ENCODE results near the gene U2AF2.
A peak's percentile ranks its signal among the peaks of the same experiment; 100 is the strongest.

The U2AF2 gene

GRCh38 chr19:55653651-55654322 is 1.0 kb upstream of the U2AF2 start:
- Histone ChIP-seq H3K4me1 (ENCODE audit: control insufficient read depth, insufficient read depth, low read length) (peaks cover 11% of the 10 kb centered on the region), H3K9me3 (ENCODE audit: control insufficient read depth, insufficient read depth, low read depth, low read length) (no peaks in the 10 kb centered on the region), H3K36me3 (ENCODE audit: control insufficient read depth in 2 of 2, insufficient read depth in 1 of 2, low read length in 2 of 2) (peaks cover 3 to 53% of the 10 kb centered on the region in 2 experiments; a peak in 2 of 3 replicates), H3K27ac (ENCODE audit: extremely low read depth, low read depth, low read length) (peak overlapping the region; percentile 100), H3K4me3 (ENCODE audit: low read depth, low read length) (peak overlapping the region; percentile 55)
- POLR2A ChIA-PET, result interaction anchor here (0.6 to 2.5 kb wide), 23 partner anchors 8 to 1204 kb away, joined by 3 to 36 read pairs (median 6); partner anchors contain the start of genes EPN1, FIZ1, ISOC2 and KMT5C
- CTCF ChIA-PET, result interaction anchor here (0.6 to 3.4 kb wide), 31 partner anchors 8 to 1990 kb away, joined by 3 to 34 read pairs (median 4); partner anchors contain the start of gene ZNF784
- TF ChIP-seq, protein P1, sequence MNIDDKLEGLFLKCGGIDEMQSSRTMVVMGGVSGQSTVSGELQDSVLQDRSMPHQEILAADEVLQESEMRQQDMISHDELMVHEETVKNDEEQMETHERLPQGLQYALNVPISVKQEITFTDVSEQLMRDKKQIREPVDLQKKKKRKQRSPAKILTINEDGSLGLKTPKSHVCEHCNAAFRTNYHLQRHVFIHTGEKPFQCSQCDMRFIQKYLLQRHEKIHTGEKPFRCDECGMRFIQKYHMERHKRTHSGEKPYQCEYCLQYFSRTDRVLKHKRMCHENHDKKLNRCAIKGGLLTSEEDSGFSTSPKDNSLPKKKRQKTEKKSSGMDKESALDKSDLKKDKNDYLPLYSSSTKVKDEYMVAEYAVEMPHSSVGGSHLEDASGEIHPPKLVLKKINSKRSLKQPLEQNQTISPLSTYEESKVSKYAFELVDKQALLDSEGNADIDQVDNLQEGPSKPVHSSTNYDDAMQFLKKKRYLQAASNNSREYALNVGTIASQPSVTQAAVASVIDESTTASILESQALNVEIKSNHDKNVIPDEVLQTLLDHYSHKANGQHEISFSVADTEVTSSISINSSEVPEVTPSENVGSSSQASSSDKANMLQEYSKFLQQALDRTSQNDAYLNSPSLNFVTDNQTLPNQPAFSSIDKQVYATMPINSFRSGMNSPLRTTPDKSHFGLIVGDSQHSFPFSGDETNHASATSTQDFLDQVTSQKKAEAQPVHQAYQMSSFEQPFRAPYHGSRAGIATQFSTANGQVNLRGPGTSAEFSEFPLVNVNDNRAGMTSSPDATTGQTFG (tag by site-specific recombination; IDR thresholded peaks at IDR 0.05; ENCODE audit: borderline replicate concordance), result no peak
- TF ChIP-seq SP7 (tag by site-specific recombination; IDR thresholded peaks at IDR 0.05), result peak; percentile 79
- 0 out of 2 replicates have a peak, but pooled peaks have one; percentile 29 for TF ChIP-seq HOXC10 (CRISPR knock-in tag; IDR thresholded peaks at IDR 0.05)
- TF ChIP-seq SETDB1 (IDR thresholded peaks at IDR 0.05; ENCODE audit: insufficient read length, low read length), result no peak
- TF ChIP-seq ZNF404 (tag by site-specific recombination; IDR thresholded peaks at IDR 0.05), result no peak
- TF ChIP-seq, protein P2, sequence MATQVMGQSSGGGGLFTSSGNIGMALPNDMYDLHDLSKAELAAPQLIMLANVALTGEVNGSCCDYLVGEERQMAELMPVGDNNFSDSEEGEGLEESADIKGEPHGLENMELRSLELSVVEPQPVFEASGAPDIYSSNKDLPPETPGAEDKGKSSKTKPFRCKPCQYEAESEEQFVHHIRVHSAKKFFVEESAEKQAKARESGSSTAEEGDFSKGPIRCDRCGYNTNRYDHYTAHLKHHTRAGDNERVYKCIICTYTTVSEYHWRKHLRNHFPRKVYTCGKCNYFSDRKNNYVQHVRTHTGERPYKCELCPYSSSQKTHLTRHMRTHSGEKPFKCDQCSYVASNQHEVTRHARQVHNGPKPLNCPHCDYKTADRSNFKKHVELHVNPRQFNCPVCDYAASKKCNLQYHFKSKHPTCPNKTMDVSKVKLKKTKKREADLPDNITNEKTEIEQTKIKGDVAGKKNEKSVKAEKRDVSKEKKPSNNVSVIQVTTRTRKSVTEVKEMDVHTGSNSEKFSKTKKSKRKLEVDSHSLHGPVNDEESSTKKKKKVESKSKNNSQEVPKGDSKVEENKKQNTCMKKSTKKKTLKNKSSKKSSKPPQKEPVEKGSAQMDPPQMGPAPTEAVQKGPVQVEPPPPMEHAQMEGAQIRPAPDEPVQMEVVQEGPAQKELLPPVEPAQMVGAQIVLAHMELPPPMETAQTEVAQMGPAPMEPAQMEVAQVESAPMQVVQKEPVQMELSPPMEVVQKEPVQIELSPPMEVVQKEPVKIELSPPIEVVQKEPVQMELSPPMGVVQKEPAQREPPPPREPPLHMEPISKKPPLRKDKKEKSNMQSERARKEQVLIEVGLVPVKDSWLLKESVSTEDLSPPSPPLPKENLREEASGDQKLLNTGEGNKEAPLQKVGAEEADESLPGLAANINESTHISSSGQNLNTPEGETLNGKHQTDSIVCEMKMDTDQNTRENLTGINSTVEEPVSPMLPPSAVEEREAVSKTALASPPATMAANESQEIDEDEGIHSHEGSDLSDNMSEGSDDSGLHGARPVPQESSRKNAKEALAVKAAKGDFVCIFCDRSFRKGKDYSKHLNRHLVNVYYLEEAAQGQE (tag by site-specific recombination; IDR thresholded peaks at IDR 0.05), result no peak
- no peak for TF ChIP-seq ZNF555 (tag by site-specific recombination; conservative IDR thresholded peaks at IDR 0.05)
- no peak for TF ChIP-seq ZNF133 (tag by site-specific recombination; IDR thresholded peaks at IDR 0.05)
- no peak for TF ChIP-seq ZNF121 (tag by site-specific recombination; IDR thresholded peaks at IDR 0.05)
- peak; percentile 78 for TF ChIP-seq ZNF501 (tag by site-specific recombination; IDR thresholded peaks at IDR 0.05)
- TF ChIP-seq, protein P3, sequence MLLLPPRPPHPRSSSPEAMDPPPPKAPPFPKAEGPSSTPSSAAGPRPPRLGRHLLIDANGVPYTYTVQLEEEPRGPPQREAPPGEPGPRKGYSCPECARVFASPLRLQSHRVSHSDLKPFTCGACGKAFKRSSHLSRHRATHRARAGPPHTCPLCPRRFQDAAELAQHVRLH (tag by site-specific recombination; IDR thresholded peaks at IDR 0.05), result peak; percentile 91
- TF ChIP-seq, protein P4, sequence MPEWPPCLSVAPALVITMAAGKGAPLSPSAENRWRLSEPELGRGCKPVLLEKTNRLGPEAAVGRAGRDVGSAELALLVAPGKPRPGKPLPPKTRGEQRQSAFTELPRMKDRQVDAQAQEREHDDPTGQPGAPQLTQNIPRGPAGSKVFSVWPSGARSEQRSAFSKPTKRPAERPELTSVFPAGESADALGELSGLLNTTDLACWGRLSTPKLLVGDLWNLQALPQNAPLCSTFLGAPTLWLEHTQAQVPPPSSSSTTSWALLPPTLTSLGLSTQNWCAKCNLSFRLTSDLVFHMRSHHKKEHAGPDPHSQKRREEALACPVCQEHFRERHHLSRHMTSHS (tag by site-specific recombination; IDR thresholded peaks at IDR 0.05), result no peak
- no peak for TF ChIP-seq ZNF174 (tag by site-specific recombination; IDR thresholded peaks at IDR 0.05)
- TF ChIP-seq ZBTB44 (tag by site-specific recombination; IDR thresholded peaks at IDR 0.05), result 0 out of 2 replicates have a peak, but pooled peaks have one; percentile 23
- TF ChIP-seq ZNF23 (tag by site-specific recombination; IDR thresholded peaks at IDR 0.05; ENCODE audit: borderline replicate concordance), result no peak
- peak; percentile 97 for TF ChIP-seq BCL11A (tag by site-specific recombination; IDR thresholded peaks at IDR 0.05; ENCODE audit: low read depth)
- TF ChIP-seq ZNF266 (tag by site-specific recombination; IDR thresholded peaks at IDR 0.05; ENCODE audit: low read depth), result no peak
- TF ChIP-seq ZFHX2 (tag by site-specific recombination; conservative IDR thresholded peaks at IDR 0.05), result no peak
- TF ChIP-seq ZNF19 (tag by site-specific recombination; IDR thresholded peaks at IDR 0.05; ENCODE audit: low read depth), result no peak
- no peak for TF ChIP-seq ZNF707 (tag by site-specific recombination; IDR thresholded peaks at IDR 0.05)
- TF ChIP-seq KLF17 (tag by site-specific recombination; IDR thresholded peaks at IDR 0.05), result peak; percentile 57; the same call in 1 of the 2 replicates
- TF ChIP-seq ZNF704 (tag by site-specific recombination; IDR thresholded peaks at IDR 0.05), result no peak
- no peak for TF ChIP-seq ZNF670 (tag by site-specific recombination; IDR thresholded peaks at IDR 0.05; ENCODE audit: low read depth)
- no peak for TF ChIP-seq ZNF610 (tag by site-specific recombination; IDR thresholded peaks at IDR 0.05; ENCODE audit: borderline replicate concordance)
- no peak for TF ChIP-seq ZNF558 (tag by site-specific recombination; IDR thresholded peaks at IDR 0.05)
- no peak for TF ChIP-seq YY1 (tag by site-specific recombination; IDR thresholded peaks at IDR 0.05)

All from HEK293 (cell line).